GM12891 (cell line): ENCODE results near the gene TCF25.
A peak's percentile ranks its signal among the peaks of the same experiment; 100 is the strongest.
"Not testable (repeated sequence)": the region's sequence is repeated elsewhere in the genome, so short reads cannot be mapped to it uniquely, and the experiment has no call there.

Experiments used
- DNase-seq: peaks from one replicate; pipeline ENCODE4 v3.0.0; 2011; ENCODE audit warnings: low spot score; ENCODE audit not compliant: insufficient read length
- FAIRE-seq: peaks from 2 replicates; lab custom pipeline; 2011; peaks lifted over from hg19 to GRCh38; lab: Jason Lieb, UNC
- PAX5 ChIP-seq: IDR thresholded peaks from 2 replicates; pipeline ENCODE4 v1.6.1; 2011; ENCODE audit warnings: low read length, moderate library complexity, mild to moderate bottlenecking; ENCODE audit not compliant: insufficient read depth, severe bottlenecking
- POLR2A ChIP-seq: IDR thresholded peaks from 2 replicates; pipeline ENCODE4 v1.6.1; 2011; ENCODE audit warnings: low read depth, low read length, control low read depth
- POLR2AphosphoS5 ChIP-seq: IDR thresholded peaks from 2 replicates; pipeline ENCODE4 v1.6.1; 2011; ENCODE audit warnings: low read depth, low read length, control low read depth
- POU2F2 ChIP-seq: IDR thresholded peaks from 2 replicates; pipeline ENCODE4 v1.6.1; 2011; ENCODE audit warnings: low read depth, mild to moderate bottlenecking, control low read depth, low read length, moderate library complexity
- SPI1 ChIP-seq: IDR thresholded peaks from 2 replicates; pipeline ENCODE4 v1.6.1; 2011; ENCODE audit warnings: low read depth, low read length, control low read depth
- TAF1 ChIP-seq: IDR thresholded peaks from 2 replicates; pipeline ENCODE4 v1.6.1; 2011; ENCODE audit warnings: low read depth, low read length, control low read depth

TCF25 gene

DNA sequence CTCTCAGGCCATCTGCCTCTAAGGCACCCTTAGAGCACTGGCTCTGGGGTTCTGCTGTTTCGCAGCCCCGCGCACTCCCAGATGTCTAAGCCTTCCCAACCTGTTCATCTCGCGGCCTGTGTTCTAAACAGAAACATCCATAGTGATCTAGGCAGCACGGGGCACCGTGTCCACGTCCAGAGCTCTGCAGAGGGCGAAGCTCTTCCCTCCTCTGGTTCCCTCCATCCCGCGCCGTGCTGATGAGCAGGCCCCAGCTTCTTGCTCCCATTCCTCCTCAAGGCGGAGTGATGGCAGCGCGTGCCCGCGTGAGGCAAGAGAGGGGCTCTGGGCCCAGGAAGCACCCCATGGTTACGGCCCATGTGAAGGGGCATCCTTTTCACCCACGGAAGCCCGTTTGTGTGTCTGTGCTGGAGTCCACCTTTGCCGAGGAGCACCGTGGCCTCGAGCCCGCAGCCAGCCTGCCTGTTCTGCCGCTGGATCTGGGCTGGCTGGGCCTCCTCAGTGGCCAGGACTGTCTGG lies 41.5 kb upstream of the TCF25 start:
- DNase-seq = no peak

GRCh38 chr16:89833664-89834363 lies 39.6 kb upstream of the TCF25 start:
- DNase-seq, FAIRE-seq: not testable (repeated sequence)

More for the DNA sequence above, 41.5 kb upstream of the TCF25 start:
- no peak for TF ChIP-seq POU2F2
- no peak for TF ChIP-seq POLR2A
- TF ChIP-seq SPI1 = no peak
- TF ChIP-seq TAF1 = no peak
- TF ChIP-seq PAX5 = no peak
- TF ChIP-seq POLR2AphosphoS5 = no peak
- no peak for FAIRE-seq

DNA sequence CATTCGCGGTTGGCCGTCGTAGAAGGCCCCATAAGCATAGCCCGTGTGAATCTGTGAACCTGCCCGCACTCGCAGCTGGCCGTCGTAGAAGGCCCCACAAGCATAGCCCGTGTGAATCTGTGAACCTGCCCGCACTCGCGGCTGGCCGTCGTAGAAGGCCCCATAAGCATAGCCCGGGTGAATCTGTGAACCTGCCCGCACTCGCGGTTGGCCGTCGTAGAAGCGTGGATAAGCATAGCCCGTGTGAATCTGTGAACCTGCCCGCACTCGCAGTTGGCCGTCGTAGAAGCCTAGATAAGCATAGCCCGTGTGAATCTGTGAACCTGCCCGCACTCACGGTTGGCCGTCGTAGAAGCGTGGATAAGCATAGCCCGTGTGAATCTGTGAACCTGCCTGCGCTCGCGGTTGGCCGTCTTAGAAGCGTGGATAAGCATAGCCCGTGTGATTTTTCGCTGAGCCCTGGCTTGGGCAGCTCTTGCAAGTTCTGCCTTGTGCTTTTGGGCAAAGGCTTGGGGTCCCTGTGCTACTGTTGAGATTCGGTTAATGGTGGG lies 38.5 kb upstream of the TCF25 start:
- DNase-seq, FAIRE-seq: not testable (repeated sequence)

- DNase-seq, FAIRE-seq: not testable (repeated sequence)
Measured at GRCh38 chr16:89836484-89836883, 36.9 kb upstream of the TCF25 start.

DNA sequence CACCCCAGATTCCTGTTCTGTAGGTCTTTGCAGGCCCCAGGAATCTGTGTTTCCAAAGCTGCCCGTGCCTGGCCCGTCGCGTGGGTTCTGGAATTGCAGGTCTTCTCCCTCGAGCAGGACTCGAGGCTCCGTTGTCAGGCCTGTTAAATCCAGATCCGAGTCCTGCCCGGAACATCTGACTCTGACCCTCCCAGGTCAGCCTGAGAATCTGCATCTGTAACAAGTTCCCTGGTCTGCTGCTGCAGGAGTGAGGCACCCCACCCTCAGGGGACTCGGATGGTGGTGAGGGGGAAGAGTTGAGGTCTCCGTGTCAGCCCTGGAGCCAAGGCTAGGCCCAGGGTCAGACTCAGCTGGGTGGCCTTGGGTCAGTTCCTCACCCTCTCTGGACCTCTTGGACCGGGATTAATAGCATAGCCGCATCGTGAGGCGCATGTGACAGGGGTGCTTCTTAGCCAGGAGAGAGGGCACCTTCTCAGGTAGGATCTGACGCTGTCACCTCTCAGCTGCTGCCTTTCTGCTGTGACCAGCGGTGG lies 36.3 kb upstream of the TCF25 start:
- TF ChIP-seq TAF1 (no peak), SPI1 (no peak), PAX5 (no peak), POU2F2 (no peak), POLR2AphosphoS5 (no peak), POLR2A (no peak)
- no peak for DNase-seq
- no peak for FAIRE-seq

DNA sequence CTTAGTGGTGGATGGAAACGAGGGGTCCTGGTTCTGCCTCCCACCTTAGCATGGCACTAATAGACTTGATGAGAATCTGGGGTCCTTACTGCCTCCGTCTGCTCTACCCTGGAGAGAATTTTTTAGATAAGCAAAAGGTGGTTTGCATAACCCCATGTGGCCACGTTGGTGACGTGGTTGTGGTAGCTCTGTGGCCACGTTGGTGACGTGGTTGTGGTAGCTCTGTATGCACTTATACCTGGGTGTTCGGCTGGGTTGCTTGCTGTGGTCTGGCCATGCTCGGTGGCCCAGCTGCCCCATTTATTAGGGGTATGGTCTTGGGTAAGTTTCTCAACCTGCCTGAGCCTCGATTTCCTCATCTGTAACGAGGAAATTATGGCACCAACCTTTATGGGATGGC lies 32.1 kb upstream of the TCF25 start:
- no peak for FAIRE-seq
- TF ChIP-seq POU2F2 (peak; percentile 91), POLR2AphosphoS5 (no peak)
- DNase-seq = no peak

- no peak for TF ChIP-seq PAX5
- TF ChIP-seq POU2F2 = no peak
- TF ChIP-seq POLR2A = no peak
- TF ChIP-seq TAF1 = no peak
- TF ChIP-seq POLR2AphosphoS5 = no peak
- no peak for TF ChIP-seq SPI1
- no peak for FAIRE-seq
- no peak for DNase-seq
Measured at GRCh38 chr16:89842471-89843408, 30.7 kb upstream of the TCF25 start.

GRCh38 chr16:89843409-89844350 lies 29.7 kb upstream of the TCF25 start:
- DNase-seq (no peak), FAIRE-seq (no peak)
- TF ChIP-seq POLR2A (no peak), SPI1 (no peak), TAF1 (no peak)

- DNase-seq (no peak), FAIRE-seq (no peak)
Measured at GRCh38 chr16:89844739-89845339, 28.6 kb upstream of the TCF25 start.

More at GRCh38 chr16:89844739-89845339, 28.6 kb upstream of the TCF25 start:
- TF ChIP-seq POLR2AphosphoS5 = no peak
- no peak for TF ChIP-seq TAF1
- TF ChIP-seq SPI1 = no peak
- TF ChIP-seq POU2F2 = no peak
- no peak for TF ChIP-seq POLR2A
- no peak for TF ChIP-seq PAX5
